Osteocyte (in vitro differentiated cells): ENCODE measurements around the gene GOLGA6L22. TPM values are rescaled to one million over a fixed set of nuclear protein-coding genes. Genes with fewer than 3 reads are reported as not detected.
"Not testable (repeated sequence)": the region's sequence is repeated elsewhere in the genome, so short reads cannot be mapped to it uniquely, and the experiment has no call there.

ENCODE experiments used
- DNase-seq: peaks from one replicate; pipeline ENCODE4 v3.0.0; 2021; ENCODE audit warnings: mixed read lengths; ENCODE audit not compliant: unreplicated experiment; ENCODE audit errors: extremely low spot score
- H3K27ac Mint-ChIP-seq: one replicate; pipeline ENCODE4 v1.8.0; 2021; ENCODE audit warnings: mild to moderate bottlenecking, mixed read lengths; ENCODE audit not compliant: unreplicated experiment
- H3K27me3 Mint-ChIP-seq: one replicate; pipeline ENCODE4 v1.8.0; 2021; ENCODE audit warnings: mixed read lengths; ENCODE audit not compliant: unreplicated experiment
- H3K36me3 Mint-ChIP-seq: one replicate; pipeline ENCODE4 v1.8.0; 2021; ENCODE audit warnings: mixed read lengths; ENCODE audit not compliant: unreplicated experiment
- H3K4me1 Mint-ChIP-seq: one replicate; pipeline ENCODE4 v1.8.0; 2021; ENCODE audit warnings: mixed read lengths; ENCODE audit not compliant: unreplicated experiment
- H3K4me3 Mint-ChIP-seq: one replicate; pipeline ENCODE4 v1.8.0; 2021; ENCODE audit warnings: mild to moderate bottlenecking, moderate library complexity, mixed read lengths; ENCODE audit not compliant: unreplicated experiment
- H3K9me3 Mint-ChIP-seq: one replicate; pipeline ENCODE4 v1.8.0; 2021; ENCODE audit warnings: mixed read lengths; ENCODE audit not compliant: unreplicated experiment
- total RNA-seq: library from RNA; stranded (reverse); gene quantifications from 2 replicates; pipeline ENCODE4 v1.2.1, GENCODE V29; 2021

The GOLGA6L22 gene
- total RNA-seq, 1 donor from 2014 or later, result not detected

GRCh38 chr15:22506959-22507358 is 48.3 kb downstream of the GOLGA6L22 start:
- H3K27me3 Mint-ChIP-seq, H3K4me1 Mint-ChIP-seq, H3K36me3 Mint-ChIP-seq, H3K27ac Mint-ChIP-seq, H3K4me3 Mint-ChIP-seq, H3K9me3 Mint-ChIP-seq, DNase-seq: not testable (repeated sequence)

- H3K27me3 Mint-ChIP-seq, result not testable (repeated sequence)
Measured at GRCh38 chr15:22516140-22516539, 57.4 kb downstream of the GOLGA6L22 start.

More at GRCh38 chr15:22516140-22516539, 57.4 kb downstream of the GOLGA6L22 start:
- H3K4me1 Mint-ChIP-seq, H3K4me3 Mint-ChIP-seq, H3K36me3 Mint-ChIP-seq, H3K9me3 Mint-ChIP-seq, H3K27ac Mint-ChIP-seq, DNase-seq: not testable (repeated sequence)
